ENCODE results near the gene FRMD8. TPM values are rescaled to one million over a fixed set of nuclear protein-coding genes. Genes with fewer than 3 reads are reported as not detected.
A peak's percentile ranks its signal among the peaks of the same experiment; 100 is the strongest.

Gene FRMD8
- total RNA-seq, 3 donors from 2014 or later: 22.9 to 57.0 (median 49.0) TPM

DNA sequence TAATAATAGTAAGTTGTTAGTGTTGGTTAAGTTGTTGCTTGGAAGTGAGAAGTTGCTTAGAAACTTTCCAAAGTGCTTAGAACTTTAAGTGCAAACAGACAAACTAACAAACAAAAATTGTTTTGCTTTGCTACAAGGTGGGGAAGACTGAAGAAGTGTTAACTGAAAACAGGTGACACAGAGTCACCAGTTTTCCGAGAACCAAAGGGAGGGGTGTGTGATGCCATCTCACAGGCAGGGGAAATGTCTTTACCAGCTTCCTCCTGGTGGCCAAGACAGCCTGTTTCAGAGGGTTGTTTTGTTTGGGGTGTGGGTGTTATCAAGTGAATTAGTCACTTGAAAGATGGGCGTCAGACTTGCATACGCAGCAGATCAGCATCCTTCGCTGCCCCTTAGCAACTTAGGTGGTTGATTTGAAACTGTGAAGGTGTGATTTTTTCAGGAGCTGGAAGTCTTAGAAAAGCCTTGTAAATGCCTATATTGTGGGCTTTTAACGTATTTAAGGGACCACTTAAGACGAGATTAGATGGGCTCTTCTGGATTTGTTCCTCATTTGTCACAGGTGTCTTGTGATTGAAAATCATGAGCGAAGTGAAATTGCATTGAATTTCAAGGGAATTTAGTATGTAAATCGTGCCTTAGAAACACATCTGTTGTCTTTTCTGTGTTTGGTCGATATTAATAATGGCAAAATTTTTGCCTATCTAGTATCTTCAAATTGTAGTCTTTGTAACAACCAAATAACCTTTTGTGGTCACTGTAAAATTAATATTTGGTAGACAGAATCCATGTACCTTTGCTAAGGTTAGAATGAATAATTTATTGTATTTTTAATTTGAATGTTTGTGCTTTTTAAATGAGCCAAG is 38.9 kb downstream of the FRMD8 start:
- H3K4me1 ChIP-seq: peaks cover 0 to 14% of the 10 kb centered on the region in 2 donors
- peak overlapping the region; percentile 93 to 96 (median 95) for H3K4me3 ChIP-seq
- peak overlapping the region; percentile 100 for H3K27ac ChIP-seq
- H3K36me3 ChIP-seq: no peaks in the 10 kb centered on the region
- H3K27me3 ChIP-seq: no peaks in the 10 kb centered on the region
- peak in 1 of 2 donors; percentile 51 for DNase-seq (ENCODE audit: low spot score in 2 of 2)
- intact Hi-C loops (cut with DNase I; ENCODE audit: low total_unique reads): no loop called here
- H3K9me3 ChIP-seq: no peaks in the 10 kb centered on the region
- TF ChIP-seq POLR2A (IDR thresholded peaks at IDR 0.05) (peak; percentile 37), POLR2AphosphoS5 (IDR thresholded peaks at IDR 0.05) (peak; percentile 74 to 87 (median 83))
- TF ChIP-seq, protein P1, sequence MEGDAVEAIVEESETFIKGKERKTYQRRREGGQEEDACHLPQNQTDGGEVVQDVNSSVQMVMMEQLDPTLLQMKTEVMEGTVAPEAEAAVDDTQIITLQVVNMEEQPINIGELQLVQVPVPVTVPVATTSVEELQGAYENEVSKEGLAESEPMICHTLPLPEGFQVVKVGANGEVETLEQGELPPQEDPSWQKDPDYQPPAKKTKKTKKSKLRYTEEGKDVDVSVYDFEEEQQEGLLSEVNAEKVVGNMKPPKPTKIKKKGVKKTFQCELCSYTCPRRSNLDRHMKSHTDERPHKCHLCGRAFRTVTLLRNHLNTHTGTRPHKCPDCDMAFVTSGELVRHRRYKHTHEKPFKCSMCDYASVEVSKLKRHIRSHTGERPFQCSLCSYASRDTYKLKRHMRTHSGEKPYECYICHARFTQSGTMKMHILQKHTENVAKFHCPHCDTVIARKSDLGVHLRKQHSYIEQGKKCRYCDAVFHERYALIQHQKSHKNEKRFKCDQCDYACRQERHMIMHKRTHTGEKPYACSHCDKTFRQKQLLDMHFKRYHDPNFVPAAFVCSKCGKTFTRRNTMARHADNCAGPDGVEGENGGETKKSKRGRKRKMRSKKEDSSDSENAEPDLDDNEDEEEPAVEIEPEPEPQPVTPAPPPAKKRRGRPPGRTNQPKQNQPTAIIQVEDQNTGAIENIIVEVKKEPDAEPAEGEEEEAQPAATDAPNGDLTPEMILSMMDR (IDR thresholded peaks at IDR 0.05): peak in 1 of 3 donors; percentile 66

DNA sequence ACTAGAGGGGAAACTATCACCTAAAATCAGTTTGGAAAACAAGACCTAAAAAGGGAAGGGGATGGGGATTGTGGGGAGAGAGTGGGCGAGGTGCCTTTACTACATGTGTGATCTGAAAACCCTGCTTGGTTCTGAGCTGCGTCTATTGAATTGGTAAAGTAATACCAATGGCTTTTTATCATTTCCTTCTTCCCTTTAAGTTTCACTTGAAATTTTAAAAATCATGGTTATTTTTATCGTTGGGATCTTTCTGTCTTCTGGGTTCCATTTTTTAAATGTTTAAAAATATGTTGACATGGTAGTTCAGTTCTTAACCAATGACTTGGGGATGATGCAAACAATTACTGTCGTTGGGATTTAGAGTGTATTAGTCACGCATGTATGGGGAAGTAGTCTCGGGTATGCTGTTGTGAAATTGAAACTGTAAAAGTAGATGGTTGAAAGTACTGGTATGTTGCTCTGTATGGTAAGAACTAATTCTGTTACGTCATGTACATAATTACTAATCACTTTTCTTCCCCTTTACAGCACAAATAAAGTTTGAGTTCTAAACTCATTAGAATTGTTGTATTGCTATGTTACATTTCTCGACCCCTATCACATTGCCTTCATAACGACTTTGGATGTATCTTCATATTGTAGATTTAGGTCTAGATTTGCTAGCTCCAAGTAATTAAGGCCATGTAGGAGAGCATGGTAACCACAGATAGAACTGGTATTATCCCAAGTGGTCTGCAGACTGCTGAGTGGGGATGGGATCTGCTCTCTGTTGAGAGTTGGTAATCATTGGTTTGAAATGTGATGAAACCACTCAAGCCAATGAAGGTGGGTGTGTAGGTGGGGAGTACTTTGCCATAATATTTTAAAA is 39.8 kb downstream of the FRMD8 start:
- peak overlapping the region; percentile 100 for H3K27ac ChIP-seq
- H3K36me3 ChIP-seq: no peaks in the 10 kb centered on the region
- peak overlapping the region; percentile 93 to 96 (median 95) for H3K4me3 ChIP-seq
- peaks cover 0 to 5% of the 10 kb centered on the region in 2 donors for H3K4me1 ChIP-seq
- H3K27me3 ChIP-seq: no peaks in the 10 kb centered on the region
- H3K9me3 ChIP-seq: no peaks in the 10 kb centered on the region
- intact Hi-C loops (cut with DNase I; ENCODE audit: low total_unique reads): no loop called here
- DNase-seq (ENCODE audit: low spot score in 2 of 2): peak in 1 of 2 donors; percentile 36
- TF ChIP-seq POLR2AphosphoS5 (IDR thresholded peaks at IDR 0.05): peak in 2 of 3 donors; percentile 67 to 76
- TF ChIP-seq, protein P1 (IDR thresholded peaks at IDR 0.05): no peak
- peak; percentile 6 for TF ChIP-seq POLR2A (IDR thresholded peaks at IDR 0.05)

DNA sequence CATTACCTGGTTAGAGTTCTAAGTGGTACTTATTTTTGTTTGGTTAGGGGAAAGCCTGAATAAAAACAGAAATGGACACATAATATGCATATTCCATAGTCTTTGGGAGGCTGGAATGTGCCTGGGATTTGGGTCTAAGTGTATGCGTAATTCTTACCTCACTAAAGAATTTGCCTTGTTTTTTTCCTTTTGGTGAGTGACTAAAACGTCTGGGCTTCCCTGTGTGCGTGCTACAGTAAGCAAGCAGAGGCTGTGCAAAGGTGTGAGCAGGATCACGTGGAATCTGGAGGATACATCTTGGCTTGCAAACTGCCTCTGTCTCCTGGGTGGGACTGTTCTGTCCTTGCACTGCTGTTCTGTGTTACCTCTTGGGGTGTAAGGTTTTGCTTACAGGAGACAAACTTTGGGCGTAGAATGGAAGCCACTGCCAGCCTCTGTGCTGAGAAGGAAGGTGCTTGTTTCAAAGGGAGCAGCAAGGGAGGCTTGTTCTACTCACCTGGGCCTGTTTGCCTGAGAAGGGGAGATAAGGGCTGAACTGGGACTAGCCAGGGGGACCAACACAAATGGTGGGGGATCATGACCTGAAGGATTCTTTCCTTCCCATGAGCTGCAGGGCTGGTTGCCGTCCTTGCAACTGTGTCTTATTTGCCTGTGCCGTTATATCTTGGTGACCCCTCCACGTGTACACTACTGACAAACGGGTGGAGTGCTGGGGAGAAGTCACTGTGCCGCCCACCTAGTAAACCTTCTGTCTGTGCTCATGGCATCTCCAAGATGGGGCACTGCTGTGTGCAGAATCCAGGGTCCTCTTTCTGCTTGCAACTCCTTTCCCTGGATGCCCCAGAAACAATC is 40.6 kb downstream of the FRMD8 start:
- peak overlapping the region; percentile 93 to 96 (median 95) for H3K4me3 ChIP-seq
- H3K36me3 ChIP-seq: no peaks in the 10 kb centered on the region
- intact Hi-C loops (cut with DNase I; ENCODE audit: low total_unique reads): no loop called here
- TF ChIP-seq POLR2AphosphoS5 (IDR thresholded peaks at IDR 0.05) (peak; percentile 69 to 88 (median 86)), POLR2A (IDR thresholded peaks at IDR 0.05) (no peak)
- TF ChIP-seq, protein P1 (IDR thresholded peaks at IDR 0.05): peak in 1 of 3 donors; percentile 7
- H3K4me1 ChIP-seq: peaks cover 0 to 4% of the 10 kb centered on the region in 2 donors
- H3K9me3 ChIP-seq: no peaks in the 10 kb centered on the region
- peak; percentile 61 to 74 for DNase-seq (ENCODE audit: low spot score in 2 of 2)
- H3K27ac ChIP-seq: peak overlapping the region; percentile 100
- H3K27me3 ChIP-seq: no peaks in the 10 kb centered on the region

DNA sequence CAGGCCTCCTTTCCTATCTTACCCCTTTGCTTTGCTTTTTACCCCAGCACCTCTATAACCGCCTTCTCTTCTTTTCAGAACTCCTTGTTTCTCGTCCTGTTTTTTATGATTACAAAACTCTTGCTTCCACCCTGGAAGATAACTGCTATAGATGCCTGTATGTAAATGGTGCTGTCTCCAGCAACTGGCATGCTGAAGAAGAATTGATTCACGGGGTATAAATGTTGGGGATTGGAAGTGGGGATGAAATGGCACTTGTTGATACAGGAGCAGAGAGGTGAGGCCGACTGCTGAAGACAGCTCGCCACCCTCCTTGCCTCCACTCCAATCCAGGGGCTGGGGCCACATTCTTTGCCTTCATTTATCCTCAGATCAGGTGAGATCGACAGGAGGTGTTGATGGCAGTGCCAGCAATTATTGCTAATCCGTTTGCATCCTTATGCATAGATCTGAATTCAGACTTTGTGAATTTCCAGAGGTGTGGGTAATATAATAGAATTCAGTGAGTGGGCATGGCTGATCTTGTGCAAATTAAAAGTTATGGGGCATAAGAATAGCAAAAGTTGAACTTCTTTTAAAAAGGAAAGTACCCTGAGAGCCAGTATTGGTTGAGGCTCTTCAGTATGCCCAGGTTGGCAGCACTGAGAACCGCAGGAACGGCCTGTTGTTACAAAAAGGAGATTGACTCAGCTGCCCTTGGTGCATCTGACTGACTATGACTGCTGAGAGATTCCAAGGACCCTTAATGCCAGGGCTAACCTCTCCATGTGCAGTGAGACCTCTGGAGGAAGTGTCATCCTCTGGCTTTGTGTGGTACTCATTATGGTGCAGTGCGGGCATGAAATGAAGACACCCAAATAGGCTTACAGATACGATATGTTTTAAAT is 41.5 kb downstream of the FRMD8 start:
- TF ChIP-seq POLR2AphosphoS5 (IDR thresholded peaks at IDR 0.05) (peak; percentile 58 to 87 (median 58)), POLR2A (IDR thresholded peaks at IDR 0.05) (no peak)
- TF ChIP-seq, protein P1 (IDR thresholded peaks at IDR 0.05): no peak
- H3K27me3 ChIP-seq: no peaks in the 10 kb centered on the region
- H3K27ac ChIP-seq: peak overlapping the region; percentile 100
- peaks cover 0 to 4% of the 10 kb centered on the region in 2 donors for H3K4me1 ChIP-seq
- H3K9me3 ChIP-seq: no peaks in the 10 kb centered on the region
- H3K4me3 ChIP-seq: peak overlapping the region; percentile 93 to 96 (median 95)
- H3K36me3 ChIP-seq: no peaks in the 10 kb centered on the region
- peak; percentile 51 to 64 for DNase-seq (ENCODE audit: low spot score in 2 of 2)
- intact Hi-C loops (cut with DNase I; ENCODE audit: low total_unique reads): no loop called here
